GM18507 (cell line): Measurements from ENCODE around the gene PSME1.
A peak's percentile ranks its signal among the peaks of the same experiment; 100 is the strongest.
"Not testable (repeated sequence)": the region's sequence is repeated elsewhere in the genome, so short reads cannot be mapped to it uniquely, and the experiment has no call there.

ENCODE experiments used
- DNase-seq: peaks from one replicate; pipeline ENCODE4 v3.0.0; 2011; ENCODE audit warnings: low read depth; ENCODE audit not compliant: insufficient read length; ENCODE audit errors: extremely low spot score
- FAIRE-seq: peaks from 2 replicates; lab custom pipeline; 2011; peaks lifted over from hg19 to GRCh38; lab: Jason Lieb, UNC

Gene PSME1

DNA sequence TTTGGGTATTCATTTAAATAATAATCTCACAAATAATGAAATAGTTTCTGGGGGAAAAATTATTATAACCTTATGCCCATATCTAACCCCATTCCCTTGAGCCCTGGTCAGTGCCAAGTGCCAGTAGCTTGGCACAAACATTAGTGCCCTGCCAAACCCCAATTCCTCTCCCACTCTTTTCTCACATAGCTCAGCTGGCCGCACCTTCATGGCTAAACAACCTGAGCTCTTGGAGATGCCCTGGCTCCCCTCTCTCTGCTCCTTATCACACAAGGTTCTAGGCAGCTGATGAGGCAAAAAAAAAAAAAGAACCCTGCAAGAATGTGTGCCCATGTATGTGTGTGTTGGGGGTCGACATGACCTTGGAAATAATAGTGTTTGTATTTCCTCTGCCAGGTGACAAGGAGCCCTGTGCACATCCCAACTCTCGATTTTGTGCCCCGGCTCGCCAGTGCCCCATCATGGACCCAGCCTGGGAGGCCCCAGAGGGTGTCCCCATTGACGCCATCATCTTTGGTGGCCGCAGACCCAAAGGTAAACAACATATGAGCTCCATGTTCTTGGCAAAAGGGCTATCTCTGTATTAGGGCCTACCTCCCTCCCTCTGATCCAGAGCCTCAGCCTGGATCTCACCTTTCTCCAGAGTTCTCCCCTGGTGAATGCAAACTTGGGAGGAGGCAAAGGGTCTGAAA, 33.5 kb upstream of the PSME1 start:
- no peak for FAIRE-seq

DNA sequence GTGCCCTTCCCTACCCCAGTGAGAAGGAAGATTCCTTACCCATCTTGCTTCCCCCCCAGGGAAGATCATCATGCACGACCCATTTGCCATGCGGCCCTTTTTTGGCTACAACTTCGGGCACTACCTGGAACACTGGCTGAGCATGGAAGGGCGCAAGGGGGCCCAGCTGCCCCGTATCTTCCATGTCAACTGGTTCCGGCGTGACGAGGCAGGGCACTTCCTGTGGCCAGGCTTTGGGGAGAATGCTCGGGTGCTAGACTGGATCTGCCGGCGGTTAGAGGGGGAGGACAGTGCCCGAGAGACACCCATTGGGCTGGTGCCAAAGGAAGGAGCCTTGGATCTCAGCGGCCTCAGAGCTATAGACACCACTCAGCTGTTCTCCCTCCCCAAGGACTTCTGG, 32.5 kb upstream of the PSME1 start:
- FAIRE-seq = no peak
- no peak for DNase-seq

More for the DNA sequence above, 33.5 kb upstream of the PSME1 start:
- no peak for DNase-seq

DNA sequence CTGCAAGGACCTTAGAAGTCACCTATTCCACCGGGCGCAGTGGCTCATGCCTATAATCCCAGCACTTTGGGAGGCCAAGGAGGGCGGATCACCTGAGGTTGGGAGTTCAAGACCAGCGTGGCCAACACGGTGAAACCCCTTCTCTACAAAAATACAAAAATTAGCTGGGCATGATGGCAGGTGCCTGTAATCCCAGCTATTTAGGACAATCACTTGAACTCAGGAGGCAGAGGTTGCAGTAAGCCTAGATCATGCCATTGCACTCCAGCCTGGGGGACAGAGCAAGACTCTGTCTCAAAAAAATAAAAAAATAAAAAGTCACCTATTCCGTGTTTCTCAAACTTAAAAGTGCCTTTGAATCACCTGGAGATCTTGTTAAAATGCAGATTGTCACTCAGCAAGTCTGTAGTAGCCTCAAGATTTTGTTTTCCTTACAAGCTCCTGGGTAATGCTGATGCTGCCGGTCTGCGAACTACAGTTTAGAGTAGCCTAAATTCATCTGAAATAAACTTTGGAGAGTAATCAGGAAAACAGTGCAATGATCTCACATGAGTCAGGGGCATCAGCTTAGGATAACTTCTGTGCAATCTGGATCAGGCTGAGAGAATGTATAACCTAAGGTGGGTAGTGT, 30.3 kb upstream of the PSME1 start:
- not testable (repeated sequence) for FAIRE-seq, DNase-seq

DNA sequence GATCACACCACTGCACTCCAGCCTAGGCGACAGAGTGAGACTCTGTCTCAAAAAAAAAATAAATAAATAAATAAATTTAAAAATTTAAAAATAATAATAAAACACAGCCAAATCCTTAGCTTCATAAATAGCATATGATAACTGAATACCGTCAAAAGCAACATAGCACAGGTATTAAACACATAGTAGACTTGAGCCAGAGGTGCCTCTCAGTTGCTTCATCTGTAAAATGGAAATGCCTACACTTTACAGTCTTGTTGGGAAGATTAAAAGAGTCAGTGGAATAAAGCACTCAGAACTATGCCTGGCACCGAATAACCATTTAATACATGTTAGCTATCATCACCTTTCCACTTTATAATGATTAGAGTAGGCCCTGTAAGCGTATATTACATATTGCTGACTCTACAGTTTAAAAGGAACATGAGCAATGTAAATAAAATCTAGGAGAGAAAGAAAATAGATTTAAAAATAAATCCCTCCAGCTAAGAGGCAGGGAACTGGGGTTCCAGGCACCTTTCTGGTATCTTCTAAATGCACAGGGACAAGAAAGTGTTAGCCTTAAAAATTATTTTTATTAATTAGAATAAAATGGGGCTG, 29.2 kb upstream of the PSME1 start:
- no peak for FAIRE-seq
- DNase-seq = no peak

DNA sequence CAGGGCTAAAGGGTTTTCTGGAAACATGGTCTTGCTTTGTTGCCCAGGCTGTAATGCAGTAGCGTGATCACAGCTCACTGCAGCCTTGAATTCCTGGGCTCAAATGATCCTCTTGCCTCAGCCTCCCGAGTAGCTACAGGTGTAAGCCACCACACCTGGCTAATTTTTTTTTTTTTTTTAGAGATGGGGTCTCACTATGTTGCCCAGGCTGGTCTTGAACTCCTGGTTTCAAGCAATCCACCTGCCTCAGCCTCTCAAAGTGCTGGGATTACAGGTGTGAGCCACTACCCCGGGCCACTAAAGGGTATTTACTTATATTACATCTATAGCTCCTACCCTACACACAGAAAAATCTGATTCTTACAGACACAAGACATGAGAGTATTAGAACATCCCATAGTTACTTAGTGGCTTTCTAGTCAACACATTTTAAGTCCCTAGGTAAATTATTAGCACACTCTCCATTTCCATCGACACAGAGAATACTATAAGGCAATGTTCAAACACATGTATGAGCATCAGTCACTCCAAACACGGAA, 27.6 kb upstream of the PSME1 start:
- no peak for FAIRE-seq
- DNase-seq = no peak

DNA sequence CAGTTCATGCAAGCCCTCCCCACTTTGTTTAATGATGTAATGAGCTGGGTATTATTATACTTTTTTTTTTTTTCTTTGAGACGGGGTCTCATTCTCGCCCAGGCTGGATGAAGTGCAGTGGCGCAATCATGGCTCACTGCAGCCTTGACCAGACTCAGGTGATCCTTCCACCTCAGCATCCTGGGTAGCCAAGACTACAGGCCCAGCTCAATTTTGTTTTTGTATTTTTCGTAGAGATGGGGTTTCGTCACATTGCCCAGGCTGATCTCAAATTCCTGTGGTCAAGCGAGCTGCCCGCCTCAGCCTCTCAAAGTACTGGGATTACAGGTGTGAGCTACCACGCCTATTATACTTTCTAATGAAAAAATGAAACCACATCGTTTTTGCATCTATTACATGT, 25.9 kb upstream of the PSME1 start:
- DNase-seq = no peak
- no peak for FAIRE-seq

DNA sequence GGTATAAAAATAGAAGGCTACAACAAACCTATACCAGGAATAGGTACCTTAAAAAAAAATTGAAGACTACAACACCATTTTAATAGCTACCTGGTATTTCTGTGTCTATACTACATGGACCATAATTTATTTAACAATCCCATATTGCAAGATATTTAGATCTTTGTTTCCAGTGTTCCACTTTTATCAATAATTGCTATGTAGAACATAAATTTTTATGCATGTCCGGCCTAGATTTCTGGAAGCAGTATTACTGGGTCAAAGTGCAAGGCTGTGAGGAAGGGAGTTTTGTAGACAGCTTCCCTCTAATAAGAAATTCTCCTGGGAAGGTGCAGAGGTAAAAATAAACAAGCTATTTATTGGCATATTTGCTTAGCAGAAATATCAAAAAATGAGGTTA, 25.5 kb upstream of the PSME1 start:
- DNase-seq (no peak), FAIRE-seq (no peak)

DNA sequence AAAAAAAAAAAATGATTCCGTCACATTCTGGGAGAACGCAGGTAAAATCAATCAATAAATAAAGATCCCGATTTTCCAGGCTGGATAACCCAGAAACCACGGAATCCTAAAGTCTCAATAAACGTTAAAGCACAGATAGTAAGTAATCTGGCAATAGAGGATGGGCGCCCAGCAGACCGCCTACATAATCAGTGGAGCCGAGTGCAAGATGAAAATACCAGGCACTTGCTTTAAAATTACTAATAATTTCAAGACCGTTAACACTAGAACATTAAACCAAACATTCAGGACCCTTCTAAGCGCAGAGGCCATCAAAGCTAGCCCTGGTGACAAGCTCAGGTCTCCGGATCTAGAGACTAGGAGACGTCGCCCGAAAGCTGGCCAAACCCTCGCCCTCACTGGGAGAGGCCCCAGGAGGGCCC, 22.6 kb upstream of the PSME1 start:
- DNase-seq (no peak), FAIRE-seq (no peak)

DNA sequence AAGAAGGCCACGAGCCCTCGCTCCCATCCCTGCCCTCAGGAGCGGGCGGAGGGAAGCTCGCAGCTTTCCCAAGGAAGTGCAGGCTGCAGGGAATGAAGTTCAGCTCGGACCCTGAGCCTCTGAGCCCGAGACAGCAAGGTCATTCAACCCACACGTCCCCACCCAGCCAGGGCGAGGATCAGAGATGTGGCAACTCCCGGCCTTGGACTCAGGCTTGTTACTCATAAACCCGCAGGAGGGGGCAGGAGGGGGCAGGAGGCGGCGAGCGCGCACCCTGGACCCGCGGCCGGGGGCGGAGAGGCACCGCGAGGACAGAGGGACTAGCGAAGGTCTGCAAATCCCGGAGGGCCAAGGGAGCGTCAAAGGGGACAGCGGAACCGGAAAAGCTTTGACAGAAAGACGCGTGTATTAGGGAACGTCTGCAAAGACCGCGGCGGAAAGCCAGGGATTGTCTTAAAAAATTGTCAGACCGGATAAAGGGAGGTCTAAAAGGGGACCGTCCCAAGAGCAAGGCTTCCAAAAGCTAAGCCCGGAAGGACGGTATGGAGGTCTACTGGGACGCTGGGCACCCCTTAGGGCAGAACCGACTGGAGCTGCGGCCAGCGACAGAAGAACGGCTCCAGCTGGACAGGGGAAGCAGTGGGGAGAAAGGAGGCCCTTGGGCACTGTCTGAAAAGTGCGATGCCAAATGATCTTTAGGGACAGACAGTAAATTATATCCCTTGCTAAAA, 22.0 kb upstream of the PSME1 start:
- DNase-seq (no peak), FAIRE-seq (no peak)

DNA sequence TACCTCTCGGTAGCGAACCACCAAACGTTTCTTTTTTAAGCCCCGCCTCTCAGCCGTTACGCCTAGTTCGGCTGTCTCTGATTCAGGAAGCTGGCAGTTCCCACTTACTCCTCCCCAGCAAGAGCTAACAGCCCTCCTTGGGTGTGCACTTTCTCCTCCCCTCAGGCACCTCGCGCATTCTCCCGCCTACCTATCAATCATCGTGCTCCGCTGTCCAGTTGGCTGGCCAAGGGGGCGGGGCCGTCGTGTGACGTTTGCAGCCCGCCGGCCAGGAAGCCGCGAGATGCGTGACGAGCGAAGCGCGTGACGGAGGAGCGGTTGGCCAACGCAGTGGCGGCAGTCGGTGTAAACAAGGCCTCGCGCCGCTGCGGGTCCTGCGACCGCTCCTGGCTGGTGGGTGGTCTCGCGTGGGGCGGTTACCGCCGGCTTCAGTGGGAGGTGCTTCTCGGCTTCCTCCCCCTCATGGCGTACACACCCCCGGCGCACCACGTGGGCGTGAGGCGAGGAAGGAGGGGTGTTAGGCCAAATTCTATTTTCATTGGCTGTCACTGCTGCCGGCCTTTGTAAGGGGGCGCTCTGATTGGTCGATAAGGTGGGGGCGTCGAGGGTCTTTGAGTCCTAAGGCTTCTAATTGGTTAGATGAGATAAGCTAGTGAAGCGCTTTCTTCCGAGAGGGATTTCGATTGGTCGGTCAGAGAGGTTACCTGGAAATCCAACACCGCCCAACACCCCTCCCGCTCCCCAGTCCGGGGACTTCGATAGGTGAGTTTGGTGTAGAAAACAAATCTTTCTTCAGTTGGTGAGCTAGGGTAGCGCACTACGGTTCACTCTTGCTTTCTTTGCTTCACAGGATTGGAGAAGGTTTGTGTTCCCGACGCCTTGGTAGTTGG, 21.2 kb upstream of the PSME1 start, which contains the start of the genes DCAF11 and NRL:
Gene DCAF11, plus strand, starts transcription at position 246 of the 890 bp plus-strand sequence. CDS start 818 bp downstream, outside the sequence.
Gene NRL, minus strand, starts transcription at position 418 of the 890 bp plus-strand sequence. CDS start 32,101 bp downstream, outside the sequence.
- FAIRE-seq = peak; percentile 99

DNA sequence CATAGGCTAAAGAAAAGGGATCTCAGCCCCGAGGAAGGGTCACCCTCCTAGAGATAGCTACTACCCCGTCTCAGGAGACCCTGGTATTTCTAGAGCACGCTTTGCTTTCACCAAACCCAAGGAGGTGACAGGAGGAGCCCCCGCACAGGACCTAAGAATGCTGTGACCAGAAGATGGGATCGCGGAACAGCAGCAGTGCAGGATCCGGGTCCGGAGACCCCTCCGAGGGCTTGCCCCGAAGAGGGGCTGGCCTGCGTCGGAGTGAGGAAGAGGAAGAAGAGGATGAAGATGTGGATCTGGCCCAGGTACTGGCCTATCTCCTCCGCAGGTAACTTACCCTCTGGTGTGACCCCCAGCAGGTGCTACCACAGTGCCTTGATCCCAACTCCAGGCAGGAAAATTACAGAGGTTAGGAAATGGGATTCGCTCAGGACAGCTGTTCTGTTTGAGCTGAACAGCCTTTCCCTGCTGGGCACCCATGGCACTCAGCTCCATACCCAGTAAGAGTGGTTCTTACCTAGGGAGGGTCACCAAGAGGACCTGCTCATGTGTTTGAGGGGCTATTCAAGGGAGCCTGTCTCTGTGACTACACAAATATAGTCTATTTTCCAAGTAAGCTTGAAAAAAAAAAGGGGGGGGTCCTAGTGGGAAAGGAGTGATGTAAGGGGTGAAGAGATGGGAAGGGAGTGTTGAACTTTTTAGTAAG, 20.4 kb upstream of the PSME1 start:
- FAIRE-seq (no peak), DNase-seq (no peak)

More for the DNA sequence above, 21.2 kb upstream of the PSME1 start, which contains the start of the genes DCAF11 and NRL:
- DNase-seq = peak; percentile 92

DNA sequence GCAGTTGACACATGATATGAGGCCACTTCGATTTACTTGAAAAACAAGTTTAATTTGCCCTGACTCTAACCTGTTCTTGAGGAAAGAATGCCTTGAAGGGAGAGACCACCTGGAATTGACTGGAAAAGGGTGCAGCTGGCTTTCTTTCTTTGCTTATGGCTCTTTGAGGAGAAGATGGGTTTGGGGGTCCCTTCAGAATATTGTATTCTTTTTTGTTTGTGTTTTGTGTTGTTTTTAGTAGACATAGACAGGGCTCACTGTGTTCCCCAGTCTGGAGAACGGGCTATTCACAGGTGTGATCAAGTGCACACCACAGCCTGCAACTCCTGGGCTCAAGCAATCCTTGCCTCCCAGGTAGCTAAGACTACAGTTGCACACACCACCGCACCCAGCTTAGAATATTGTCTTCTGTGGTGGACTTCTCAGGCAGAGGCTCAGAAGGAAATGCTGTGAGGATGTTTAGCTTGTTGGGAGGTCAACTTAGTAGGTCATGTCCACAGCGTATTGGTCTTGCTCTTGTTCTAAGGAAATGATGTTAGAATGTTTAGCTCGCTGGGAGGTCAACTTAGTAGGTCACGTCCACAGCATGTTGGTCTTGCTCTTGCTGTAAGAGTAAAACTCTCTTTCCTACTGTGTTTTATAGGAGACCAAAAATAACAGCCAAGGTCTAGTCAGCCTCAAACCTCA, 19.7 kb upstream of the PSME1 start:
- no peak for FAIRE-seq
- no peak for DNase-seq

DNA sequence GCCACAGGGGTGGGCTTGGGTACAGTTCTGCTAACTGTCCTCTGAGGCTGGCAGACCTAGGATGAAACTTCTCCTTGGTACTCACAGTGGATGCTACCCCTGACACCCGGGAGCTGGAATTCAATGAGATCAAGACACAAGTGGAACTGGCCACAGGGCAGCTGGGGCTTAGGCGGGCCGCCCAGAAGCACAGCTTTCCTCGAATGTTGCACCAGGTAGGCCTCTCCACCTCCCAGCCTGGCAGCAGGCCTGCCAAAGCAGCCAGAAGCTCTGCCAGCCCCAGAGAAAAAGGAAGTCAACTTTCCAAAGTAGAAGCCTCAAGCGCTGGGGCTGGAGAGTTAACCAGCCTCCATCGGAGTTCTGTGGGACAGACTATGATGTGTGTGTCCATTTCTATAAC, 18.8 kb upstream of the PSME1 start:
- DNase-seq (no peak), FAIRE-seq (no peak)

DNA sequence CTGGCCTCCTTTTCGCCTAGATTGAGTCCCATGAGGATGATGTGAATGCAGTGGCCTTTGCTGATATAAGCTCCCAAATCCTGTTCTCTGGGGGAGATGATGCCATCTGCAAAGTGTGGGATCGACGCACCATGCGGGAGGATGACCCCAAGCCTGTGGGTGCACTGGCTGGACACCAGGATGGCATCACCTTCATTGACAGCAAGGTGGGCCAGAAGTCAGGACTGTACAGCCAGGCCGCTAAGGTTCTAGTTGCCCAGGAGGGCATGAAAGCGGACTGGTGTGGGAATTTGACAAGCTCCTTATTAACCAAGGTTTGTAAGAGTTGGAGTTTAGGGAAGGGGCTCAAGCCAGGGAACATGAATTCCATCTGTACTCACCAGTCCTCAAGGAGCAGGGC, 16.3 kb upstream of the PSME1 start:
- FAIRE-seq (no peak), DNase-seq (no peak)

DNA sequence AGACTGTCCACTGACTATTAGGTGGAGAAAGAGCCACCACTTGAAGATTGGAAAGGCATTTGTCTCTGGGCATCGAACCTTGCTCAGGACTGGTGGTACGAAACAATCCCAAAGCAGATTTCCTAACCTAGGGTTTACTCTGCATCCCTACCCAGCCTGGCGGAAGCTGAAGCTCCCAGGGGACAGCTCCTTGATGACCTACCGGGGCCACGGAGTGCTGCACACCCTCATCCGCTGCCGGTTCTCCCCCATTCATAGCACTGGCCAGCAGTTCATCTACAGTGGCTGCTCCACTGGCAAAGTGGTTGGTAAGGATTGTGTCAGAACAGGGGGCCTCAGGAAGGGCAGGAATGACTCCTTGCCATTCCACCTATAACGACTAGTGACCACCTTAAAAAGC, 14.8 kb upstream of the PSME1 start:
- FAIRE-seq = no peak

DNA sequence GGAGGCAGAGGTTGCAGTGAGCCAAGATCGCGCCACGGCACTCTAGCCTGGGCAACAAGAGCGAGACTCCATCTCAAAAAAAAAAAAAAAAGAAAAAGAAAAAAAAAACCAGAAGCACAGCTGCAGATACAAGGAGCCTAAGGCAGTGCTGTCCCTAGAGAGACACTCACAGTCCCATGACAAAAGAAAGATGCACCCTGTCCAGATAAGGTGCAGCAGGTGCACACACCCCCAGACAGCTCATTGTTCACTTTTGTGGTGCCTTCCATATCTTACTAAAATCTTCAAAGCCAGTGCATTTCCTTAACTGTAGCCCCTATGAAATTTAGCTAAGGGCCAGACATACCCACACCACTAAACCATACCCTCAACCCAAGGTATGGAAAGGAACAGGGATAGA, 13.6 kb upstream of the PSME1 start:
- no peak for DNase-seq
- no peak for FAIRE-seq

More for the DNA sequence above, 14.8 kb upstream of the PSME1 start:
- no peak for DNase-seq

DNA sequence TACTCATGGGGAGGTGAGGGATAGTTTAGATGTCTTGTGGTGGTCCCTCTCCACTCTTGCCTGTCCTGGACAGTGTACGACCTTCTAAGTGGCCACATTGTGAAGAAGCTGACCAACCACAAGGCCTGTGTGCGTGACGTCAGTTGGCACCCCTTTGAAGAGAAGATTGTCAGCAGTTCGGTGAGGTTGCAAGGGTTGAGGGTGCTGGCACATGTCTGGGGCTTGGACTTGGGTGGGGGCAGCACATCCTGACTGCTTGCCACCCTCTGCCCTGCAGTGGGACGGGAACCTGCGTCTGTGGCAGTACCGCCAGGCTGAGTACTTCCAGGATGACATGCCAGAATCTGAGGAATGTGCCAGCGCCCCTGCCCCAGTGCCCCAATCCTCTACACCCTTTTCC, 13.1 kb upstream of the PSME1 start:
- DNase-seq = no peak
- FAIRE-seq = no peak
